PFSK-1 (cell line): ENCODE measurements around the gene CLIC4.

Experiments
- FOXP2 ChIP-seq: optimal IDR thresholded peaks from 2 replicates; pipeline ENCODE3; 2011; ENCODE audit warnings: borderline replicate concordance, control low read depth, inconsistent platforms; ENCODE audit not compliant: insufficient read depth; ENCODE audit errors: extremely low read length, extremely low read depth
- POLR2AphosphoS5 ChIP-seq: IDR thresholded peaks from 2 replicates; pipeline ENCODE4 v1.6.1; 2012; ENCODE audit warnings: low read depth, mild to moderate bottlenecking, control low read depth, low read length, moderate library complexity
- SIN3A ChIP-seq: IDR thresholded peaks from 2 replicates; pipeline ENCODE4 v1.6.1; 2012; ENCODE audit warnings: mild to moderate bottlenecking, low read length, moderate library complexity, borderline replicate concordance; ENCODE audit not compliant: insufficient read depth
- TAF1 ChIP-seq: IDR thresholded peaks from 2 replicates; pipeline ENCODE4 v1.6.1; 2012; ENCODE audit warnings: low read length, control low read depth, borderline replicate concordance; ENCODE audit not compliant: insufficient read depth

DNA sequence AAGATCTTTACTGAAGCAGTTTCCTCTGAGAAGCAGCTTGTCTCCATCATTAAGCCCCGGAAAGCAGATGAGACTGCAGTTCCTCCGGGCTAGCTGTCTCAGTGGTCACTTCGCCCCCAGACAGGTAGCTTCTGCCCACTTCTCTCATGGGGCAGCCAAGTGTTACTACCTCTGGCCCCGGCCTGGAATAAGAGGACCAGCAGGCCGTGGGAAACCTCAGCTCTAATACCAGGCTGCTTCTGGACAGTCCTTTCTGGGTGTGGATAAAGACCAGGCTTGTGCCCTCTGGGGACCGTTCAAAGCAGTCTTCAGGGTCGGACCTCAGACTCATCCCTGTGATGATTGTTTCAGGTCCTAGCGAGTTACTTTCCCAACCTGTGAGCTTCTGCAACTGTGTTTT lies 130.0 kb downstream of the CLIC4 start:
- TF ChIP-seq TAF1 (no peak), POLR2AphosphoS5 (no peak), FOXP2 (no peak), SIN3A (no peak)
